Spleen (tissue), 7 donors: ENCODE data around the gene RGS7BP.

Source experiments
- POLR2A ChIP-seq, 3 donors: fragments of 450-650 bp; IDR thresholded peaks; one replicate each; pipeline ENCODE4 v1.5.1; 2017; ENCODE audit warnings: antibody characterized with exemption in 3 of 3, mild to moderate bottlenecking in 1 of 3
- TF ChIP-seq, protein P1 (sequence below), 11 experiments: fragments of 200-600 bp in 7 of 11; fragments of 450-650 bp in 4 of 11; sonication (generic) in 4 of 11; IDR thresholded peaks in 8 of 11; conservative IDR thresholded peaks in 3 of 11; 1 replicate in 7 of 11; 2 replicates in 4 of 11; pipeline versions ENCODE4 v1.4.0 to v1.8.0; 2016 to 2021; ENCODE audit warnings: antibody characterized with exemption in 11 of 11, inconsistent platforms in 4 of 11, mild to moderate bottlenecking in 1 of 11
- donor health status: DM: no; HTN: no; CAD: no; lungs with moderate emphysema.
- donor health status: DM: no; HTN: no; CAD: no.
- donor health status: DM: no; HTN: no; CAD: no.

DNA sequence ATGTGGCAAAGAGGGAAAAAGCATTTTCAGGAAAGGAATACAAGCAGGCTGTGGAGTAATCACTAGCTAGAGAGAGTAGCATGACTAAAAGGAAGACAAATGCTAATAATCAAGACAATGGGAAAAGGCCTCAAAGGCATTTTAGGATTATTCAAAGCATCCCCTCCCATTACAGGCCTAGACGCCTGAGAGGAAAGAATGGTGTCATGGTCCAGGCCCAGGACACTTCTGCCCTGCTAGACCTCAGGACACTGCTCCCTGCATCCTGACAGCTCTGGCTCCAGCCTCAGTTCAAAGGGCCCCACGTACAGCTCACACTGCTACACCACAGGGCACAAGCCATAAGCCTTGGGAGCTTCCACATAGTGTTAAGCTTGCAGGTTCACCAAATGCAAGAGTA is 143.7 kb downstream of the RGS7BP start:
- TF ChIP-seq, protein P1, sequence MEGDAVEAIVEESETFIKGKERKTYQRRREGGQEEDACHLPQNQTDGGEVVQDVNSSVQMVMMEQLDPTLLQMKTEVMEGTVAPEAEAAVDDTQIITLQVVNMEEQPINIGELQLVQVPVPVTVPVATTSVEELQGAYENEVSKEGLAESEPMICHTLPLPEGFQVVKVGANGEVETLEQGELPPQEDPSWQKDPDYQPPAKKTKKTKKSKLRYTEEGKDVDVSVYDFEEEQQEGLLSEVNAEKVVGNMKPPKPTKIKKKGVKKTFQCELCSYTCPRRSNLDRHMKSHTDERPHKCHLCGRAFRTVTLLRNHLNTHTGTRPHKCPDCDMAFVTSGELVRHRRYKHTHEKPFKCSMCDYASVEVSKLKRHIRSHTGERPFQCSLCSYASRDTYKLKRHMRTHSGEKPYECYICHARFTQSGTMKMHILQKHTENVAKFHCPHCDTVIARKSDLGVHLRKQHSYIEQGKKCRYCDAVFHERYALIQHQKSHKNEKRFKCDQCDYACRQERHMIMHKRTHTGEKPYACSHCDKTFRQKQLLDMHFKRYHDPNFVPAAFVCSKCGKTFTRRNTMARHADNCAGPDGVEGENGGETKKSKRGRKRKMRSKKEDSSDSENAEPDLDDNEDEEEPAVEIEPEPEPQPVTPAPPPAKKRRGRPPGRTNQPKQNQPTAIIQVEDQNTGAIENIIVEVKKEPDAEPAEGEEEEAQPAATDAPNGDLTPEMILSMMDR (IDR thresholded peaks at IDR 0.05 in 8 of 11, conservative IDR thresholded peaks at IDR 0.05 in 3 of 11): no peak
- no peak for TF ChIP-seq POLR2A (IDR thresholded peaks at IDR 0.05)
